Left hindlimb (tissue), 1 donor: ENCODE measurements around the gene ANKRD30B.
"Not testable (repeated sequence)": the region's sequence is repeated elsewhere in the genome, so short reads cannot be mapped to it uniquely, and the experiment has no call there.

Experiments
- DNase-seq: peaks from one replicate; pipeline ENCODE4 v3.0.0-alpha.2; 2018

Gene ANKRD30B

DNA sequence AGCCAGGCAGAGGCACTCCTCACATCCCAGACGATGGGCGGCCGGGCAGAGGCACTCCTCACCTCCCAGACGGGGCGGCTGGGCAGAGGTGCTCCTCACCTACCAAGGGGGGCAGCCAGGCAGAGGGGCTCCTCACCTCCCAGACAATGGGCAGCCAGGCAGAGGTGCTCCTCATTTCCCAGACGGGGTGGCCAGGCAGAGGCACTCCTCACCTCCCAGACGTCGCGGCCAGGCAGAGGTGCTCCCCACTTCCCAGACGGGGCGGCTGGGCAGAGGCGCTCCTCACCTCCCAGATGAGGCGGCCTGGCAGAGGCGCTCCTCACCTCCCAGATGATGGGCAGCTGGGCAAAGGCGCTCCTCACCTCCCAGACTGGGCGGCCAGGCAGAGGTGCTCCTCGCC is 107.7 kb downstream of the ANKRD30B start:
- DNase-seq = not testable (repeated sequence)

DNA sequence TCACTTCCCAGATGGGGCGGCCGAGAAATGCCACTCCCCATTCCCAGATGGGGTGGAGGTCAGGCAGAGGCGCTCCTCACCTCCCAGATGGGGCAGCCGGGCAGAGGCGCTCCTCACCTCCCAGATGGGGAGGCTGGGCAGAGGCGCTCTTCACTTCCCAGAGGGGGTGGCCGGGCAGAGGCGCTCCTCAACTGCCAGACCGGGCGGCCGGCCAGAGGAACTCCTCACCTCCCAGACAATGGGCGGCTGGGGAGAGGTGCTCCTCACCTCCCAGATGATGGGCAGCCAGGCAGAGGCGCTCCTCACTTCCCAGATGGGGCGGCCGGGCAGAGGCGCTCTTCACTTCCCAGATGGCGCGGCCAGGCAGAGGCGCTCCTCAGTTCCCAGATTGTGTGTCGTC is 108.3 kb downstream of the ANKRD30B start:
- DNase-seq = not testable (repeated sequence)

DNA sequence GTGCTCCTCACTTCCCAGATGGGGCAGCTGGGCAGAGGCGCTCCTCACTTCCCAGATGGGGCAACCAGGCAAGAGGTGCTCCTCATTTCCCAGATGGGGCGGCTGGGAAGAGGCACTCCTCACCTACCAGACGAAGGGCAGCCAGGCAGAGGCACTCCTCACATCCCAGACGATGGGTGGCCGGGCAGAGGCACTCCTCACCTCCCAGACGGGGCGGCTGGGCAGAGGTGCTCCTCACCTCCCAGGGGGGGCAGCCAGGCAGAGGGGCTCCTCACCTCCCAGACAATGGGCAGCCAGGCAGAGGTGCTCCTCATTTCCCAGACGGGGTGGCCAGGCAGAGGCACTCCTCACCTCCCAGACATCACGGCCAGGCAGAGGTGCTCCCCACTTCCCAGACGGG is 110.5 kb downstream of the ANKRD30B start:
- DNase-seq = not testable (repeated sequence)

DNA sequence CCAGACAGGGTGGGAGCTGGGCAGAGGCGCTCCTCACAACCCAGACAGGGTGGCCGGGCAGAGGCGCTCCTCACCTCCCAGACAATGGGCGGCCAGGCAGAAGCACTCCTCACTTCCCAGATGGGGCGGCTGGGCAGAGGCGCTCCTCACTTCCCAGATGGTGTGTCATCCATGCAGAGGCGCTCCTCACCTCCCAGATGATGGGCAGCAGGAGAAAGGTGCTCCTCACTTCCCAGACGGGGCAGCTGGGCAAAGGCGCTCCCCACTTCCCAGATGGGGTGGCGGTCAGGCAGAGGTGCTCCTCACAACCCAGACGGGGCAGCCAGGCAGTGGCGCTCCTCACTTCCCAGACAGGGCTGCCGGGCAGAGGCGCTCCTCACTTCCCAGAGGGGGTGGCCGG is 112.0 kb downstream of the ANKRD30B start:
- DNase-seq = not testable (repeated sequence)

DNA sequence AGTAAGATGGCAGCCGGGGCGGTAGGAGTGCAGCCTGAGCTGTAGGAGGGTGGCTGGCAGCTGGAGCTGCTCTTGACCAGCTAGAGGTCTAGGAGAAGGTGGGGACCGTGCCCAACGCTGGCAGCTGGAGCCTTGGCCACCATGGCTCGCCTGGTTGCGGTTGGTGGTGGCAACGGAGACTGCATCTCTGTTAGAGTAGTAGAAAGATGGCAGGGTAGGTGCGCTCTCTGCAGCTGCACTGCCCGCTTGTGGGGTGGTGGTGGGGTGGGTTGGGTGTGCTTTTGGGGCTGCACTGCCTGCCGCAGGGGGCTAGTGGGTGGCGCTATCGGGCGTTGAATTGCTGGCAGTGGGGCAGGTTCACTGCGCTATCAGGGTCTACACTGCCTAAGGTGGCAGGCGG is 118.5 kb downstream of the ANKRD30B start:
- DNase-seq = not testable (repeated sequence)

DNA sequence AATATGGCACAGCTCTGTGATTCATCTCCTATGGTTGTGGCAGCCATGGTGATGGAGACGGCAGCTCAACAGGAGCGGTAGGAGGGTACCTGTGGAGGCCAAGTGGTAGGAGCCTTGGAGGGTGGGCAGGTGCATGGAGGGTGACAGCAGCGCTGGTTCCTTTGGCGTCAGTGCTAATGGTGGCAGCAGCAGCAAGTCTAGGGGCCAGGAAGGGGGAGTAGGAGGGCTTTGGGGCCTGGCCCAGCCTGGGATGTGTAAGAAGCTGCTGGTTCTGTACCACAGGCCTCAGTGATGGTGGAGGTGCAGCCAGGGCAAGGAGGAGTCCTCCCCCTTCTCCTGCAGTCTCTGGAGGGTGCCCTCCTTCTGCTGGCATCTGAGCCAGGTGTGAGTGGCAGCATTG is 120.0 kb downstream of the ANKRD30B start:
- DNase-seq = not testable (repeated sequence)

DNA sequence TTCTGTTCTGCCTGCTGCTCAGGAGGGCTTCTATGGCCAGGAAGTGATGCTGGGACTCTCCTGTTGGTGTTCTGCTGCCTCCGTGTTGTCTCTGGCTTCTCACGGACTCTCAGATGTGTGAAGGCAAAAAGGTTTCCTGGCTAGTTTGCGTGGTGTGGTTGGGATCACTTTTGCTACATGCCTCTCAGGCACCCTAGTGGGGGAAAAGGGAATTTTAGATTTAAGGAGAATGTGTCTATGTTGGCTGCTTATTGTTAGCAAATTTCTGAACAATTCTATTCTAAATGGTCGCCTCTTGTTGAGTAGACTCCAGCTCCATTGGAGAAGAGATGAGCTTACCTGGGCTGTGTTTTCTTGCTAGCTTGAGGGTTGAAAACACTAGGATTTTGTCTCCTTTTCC is 120.9 kb downstream of the ANKRD30B start:
- DNase-seq = not testable (repeated sequence)

DNA sequence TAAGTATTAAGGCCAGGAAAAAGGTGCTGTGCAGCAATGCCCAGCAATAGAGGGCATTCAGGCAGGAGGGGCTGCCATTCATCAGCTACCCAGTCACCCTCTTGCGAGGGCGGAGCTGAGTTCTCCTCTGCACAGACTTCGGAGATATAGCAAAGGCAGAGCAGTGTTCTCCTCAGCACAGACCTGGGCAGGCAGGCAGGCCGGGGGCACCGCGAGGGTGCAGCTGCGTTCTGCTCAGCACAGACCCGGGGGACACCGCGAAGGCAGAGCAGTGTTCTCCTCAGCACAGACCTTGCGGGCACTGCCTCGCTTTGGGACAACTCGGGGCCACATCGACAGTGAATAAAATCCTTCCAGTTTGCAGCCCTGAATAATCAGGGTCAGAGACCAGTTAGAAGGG is 130.9 kb downstream of the ANKRD30B start:
- not testable (repeated sequence) for DNase-seq

DNA sequence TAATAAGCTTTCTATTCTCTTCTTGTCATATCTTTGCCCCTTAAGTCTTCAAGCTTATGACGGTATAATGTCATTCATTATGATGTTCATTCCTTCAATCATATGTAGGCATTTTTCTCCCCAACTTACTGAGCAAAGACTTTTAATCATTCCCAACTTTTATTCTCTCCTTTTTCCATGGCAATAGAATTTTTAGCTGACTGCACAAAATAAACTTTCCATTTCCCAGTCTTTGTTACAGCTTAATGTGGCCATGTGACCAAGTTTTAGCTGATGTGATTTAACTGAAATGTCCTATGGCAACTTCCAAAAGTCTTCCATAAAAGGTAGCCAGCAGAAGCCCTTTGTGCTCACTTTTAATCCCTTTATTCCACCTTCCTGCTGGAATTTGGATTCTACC is 152.5 kb downstream of the ANKRD30B start:
- no peak for DNase-seq
